Measurements from ENCODE around the gene C12orf57.

DNA sequence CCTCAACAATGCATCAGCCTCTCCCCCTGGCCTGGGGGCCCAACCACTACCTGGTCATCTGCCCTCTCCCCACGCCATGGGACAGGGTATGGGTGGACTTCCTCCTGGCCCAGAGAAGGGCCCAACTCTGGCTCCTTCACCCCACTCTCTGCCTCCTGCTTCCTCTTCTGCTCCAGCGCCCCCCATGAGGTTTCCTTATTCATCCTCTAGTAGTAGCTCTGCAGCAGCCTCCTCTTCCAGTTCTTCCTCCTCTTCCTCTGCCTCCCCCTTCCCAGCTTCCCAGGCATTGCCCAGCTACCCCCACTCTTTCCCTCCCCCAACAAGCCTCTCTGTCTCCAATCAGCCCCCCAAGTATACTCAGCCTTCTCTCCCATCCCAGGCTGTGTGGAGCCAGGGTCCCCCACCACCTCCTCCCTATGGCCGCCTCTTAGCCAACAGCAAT, 7.6 kb upstream of the C12orf57 start:
- TF ChIP-seq, protein P1, sequence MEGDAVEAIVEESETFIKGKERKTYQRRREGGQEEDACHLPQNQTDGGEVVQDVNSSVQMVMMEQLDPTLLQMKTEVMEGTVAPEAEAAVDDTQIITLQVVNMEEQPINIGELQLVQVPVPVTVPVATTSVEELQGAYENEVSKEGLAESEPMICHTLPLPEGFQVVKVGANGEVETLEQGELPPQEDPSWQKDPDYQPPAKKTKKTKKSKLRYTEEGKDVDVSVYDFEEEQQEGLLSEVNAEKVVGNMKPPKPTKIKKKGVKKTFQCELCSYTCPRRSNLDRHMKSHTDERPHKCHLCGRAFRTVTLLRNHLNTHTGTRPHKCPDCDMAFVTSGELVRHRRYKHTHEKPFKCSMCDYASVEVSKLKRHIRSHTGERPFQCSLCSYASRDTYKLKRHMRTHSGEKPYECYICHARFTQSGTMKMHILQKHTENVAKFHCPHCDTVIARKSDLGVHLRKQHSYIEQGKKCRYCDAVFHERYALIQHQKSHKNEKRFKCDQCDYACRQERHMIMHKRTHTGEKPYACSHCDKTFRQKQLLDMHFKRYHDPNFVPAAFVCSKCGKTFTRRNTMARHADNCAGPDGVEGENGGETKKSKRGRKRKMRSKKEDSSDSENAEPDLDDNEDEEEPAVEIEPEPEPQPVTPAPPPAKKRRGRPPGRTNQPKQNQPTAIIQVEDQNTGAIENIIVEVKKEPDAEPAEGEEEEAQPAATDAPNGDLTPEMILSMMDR (IDR thresholded peaks at IDR 0.05), result no peak
- TF ChIP-seq POLR2A (IDR thresholded peaks at IDR 0.05), result no peak

All from prostate gland (tissue), 2 donors.